GM11168 (cell line): ENCODE measurements around the gene STX11.
"Not testable (repeated sequence)": the region's sequence is repeated elsewhere in the genome, so short reads cannot be mapped to it uniquely, and the experiment has no call there.

Source experiments
- in situ Hi-C: fragments of 300-500 bp; cut with MboI; formaldehyde crosslinking; loops from one replicate; pipeline ENCODE4 v1.12.0; 2022; ENCODE audit warnings: low sequenced_read_pairs; ENCODE audit not compliant: unreplicated experiment

Gene STX11

GRCh38 chr6:144149894-144150709 is at the start of gene STX11:
Gene STX11, plus strand, starts transcription at chr6:144150517. Its CDS starts 36,111 bp downstream, at chr6:144186628.
- in situ Hi-C loops: no loop called here

GRCh38 chr6:144103026-144103563 is 47.2 kb upstream of the STX11 start:
- in situ Hi-C loops: loop anchor here (5.0 to 25.0 kb wide), 2 partner anchors 114 to 384 kb away; no protein-coding TSS in a partner anchor

GRCh38 chr6:144104488-144104887 is 45.8 kb upstream of the STX11 start:
- in situ Hi-C loops: loop anchor here (5.0 to 25.0 kb wide), 2 partner anchors 113 to 383 kb away; no protein-coding TSS in a partner anchor

- in situ Hi-C loops: loop anchor here (5.0 to 25.0 kb wide), 2 partner anchors 112 to 382 kb away; no protein-coding TSS in a partner anchor
Measured at GRCh38 chr6:144104898-144105487, 45.3 kb upstream of the STX11 start.

GRCh38 chr6:144106206-144106605 is 44.1 kb upstream of the STX11 start:
- in situ Hi-C loops: loop anchor here (25.0 kb wide), 1 partner anchor 381 kb away; no protein-coding TSS in a partner anchor

GRCh38 chr6:144110210-144110609 is 40.1 kb upstream of the STX11 start:
- in situ Hi-C loops: loop anchor here (25.0 kb wide), 1 partner anchor 377 kb away; no protein-coding TSS in a partner anchor

GRCh38 chr6:144113366-144113765 is 37.0 kb upstream of the STX11 start:
- in situ Hi-C loops: loop anchor here (25.0 kb wide), 1 partner anchor 374 kb away; no protein-coding TSS in a partner anchor

GRCh38 chr6:144115219-144115618 is 35.1 kb upstream of the STX11 start:
- in situ Hi-C loops: loop anchor here (25.0 kb wide), 1 partner anchor 372 kb away; no protein-coding TSS in a partner anchor

- in situ Hi-C loops: loop anchor here (25.0 kb wide), 1 partner anchor 368 kb away; no protein-coding TSS in a partner anchor
Measured at GRCh38 chr6:144119376-144119775, 30.9 kb upstream of the STX11 start.

- in situ Hi-C loops: loop anchor here (25.0 kb wide), 1 partner anchor 364 kb away; no protein-coding TSS in a partner anchor
Measured at GRCh38 chr6:144122861-144123260, 27.5 kb upstream of the STX11 start.

GRCh38 chr6:144123421-144123820 is 26.9 kb upstream of the STX11 start:
- in situ Hi-C loops: loop anchor here (25.0 kb wide), 1 partner anchor 364 kb away; no protein-coding TSS in a partner anchor

GRCh38 chr6:144123836-144124235 is 26.5 kb upstream of the STX11 start:
- in situ Hi-C loops: loop anchor here (25.0 kb wide), 1 partner anchor 363 kb away; no protein-coding TSS in a partner anchor

- in situ Hi-C loops: loop anchor here (5.0 kb wide), 1 partner anchor 55 kb away; no protein-coding TSS in a partner anchor
Measured at GRCh38 chr6:144127097-144127496, 23.2 kb upstream of the STX11 start.

- in situ Hi-C loops: loop anchor here (5.0 kb wide), 1 partner anchor 53 kb away; no protein-coding TSS in a partner anchor
Measured at GRCh38 chr6:144129469-144129868, 20.8 kb upstream of the STX11 start.

- in situ Hi-C loops: no loop called here
Measured at GRCh38 chr6:144131248-144131709, 19.0 kb upstream of the STX11 start.

- in situ Hi-C loops: not testable (repeated sequence)
Measured at GRCh38 chr6:144132167-144132690, 18.1 kb upstream of the STX11 start.

GRCh38 chr6:144133225-144133821 is 17.0 kb upstream of the STX11 start:
- in situ Hi-C loops: no loop called here

GRCh38 chr6:144134176-144134575 is 16.1 kb upstream of the STX11 start:
- in situ Hi-C loops: no loop called here

- in situ Hi-C loops: no loop called here
Measured at GRCh38 chr6:144134737-144135136, 15.6 kb upstream of the STX11 start.

GRCh38 chr6:144138542-144138941 is 11.8 kb upstream of the STX11 start:
- in situ Hi-C loops: no loop called here
